ENCODE data around the gene MAML1. TPM values are rescaled to one million over a fixed set of nuclear protein-coding genes. Genes with fewer than 3 reads are reported as not detected.
"Not testable (repeated sequence)": the region's sequence is repeated elsewhere in the genome, so short reads cannot be mapped to it uniquely, and the experiment has no call there.

MAML1 gene
- total RNA-seq, 1 donor from 2014 or later = 17.5 TPM

GRCh38 chr5:179738742-179739141 lies 6.1 kb downstream of the MAML1 start:
- Histone ChIP-seq H3K4me3 (ENCODE audit: low read depth, low read length) (no peak overlapping the region), H3K27me3 (ENCODE audit: control insufficient read depth, insufficient read depth, low read length) (no peaks in the 10 kb centered on the region), H3K36me3 (ENCODE audit: control insufficient read depth, insufficient read depth, low read length) (peaks cover 1% of the 10 kb centered on the region)
- no peak for DNase-seq (ENCODE audit: low read depth)
- TF ChIP-seq CTCF (IDR thresholded peaks at IDR 0.05; ENCODE audit: insufficient read depth, low read length, poor library complexity, severe bottlenecking) = no peak

GRCh38 chr5:179744106-179744505 lies 11.5 kb downstream of the MAML1 start:
- not testable (repeated sequence) for H3K27me3 ChIP-seq (ENCODE audit: control insufficient read depth, insufficient read depth, low read length); DNase-seq (ENCODE audit: low read depth); H3K36me3 ChIP-seq (ENCODE audit: control insufficient read depth, insufficient read depth, low read length); H3K4me3 ChIP-seq (ENCODE audit: low read depth, low read length)

- no peak for DNase-seq (ENCODE audit: low read depth)
- Histone ChIP-seq H3K4me3 (ENCODE audit: low read depth, low read length) (no peak overlapping the region), H3K36me3 (ENCODE audit: control insufficient read depth, insufficient read depth, low read length) (no peaks in the 10 kb centered on the region), H3K27me3 (ENCODE audit: control insufficient read depth, insufficient read depth, low read length) (no peaks in the 10 kb centered on the region)
- TF ChIP-seq CTCF (IDR thresholded peaks at IDR 0.05; ENCODE audit: insufficient read depth, low read length, poor library complexity, severe bottlenecking) = no peak
Measured at GRCh38 chr5:179746872-179747271, 14.2 kb downstream of the MAML1 start.

- H3K27me3 ChIP-seq (ENCODE audit: control insufficient read depth, insufficient read depth, low read length) = no peaks in the 10 kb centered on the region
- no peaks in the 10 kb centered on the region for H3K36me3 ChIP-seq (ENCODE audit: control insufficient read depth, insufficient read depth, low read length)
- no peak overlapping the region for H3K4me3 ChIP-seq (ENCODE audit: low read depth, low read length)
- no peak for TF ChIP-seq CTCF (IDR thresholded peaks at IDR 0.05; ENCODE audit: insufficient read depth, low read length, poor library complexity, severe bottlenecking)
- no peak for DNase-seq (ENCODE audit: low read depth)
Measured at GRCh38 chr5:179747811-179748210, 15.2 kb downstream of the MAML1 start.

GRCh38 chr5:179749857-179750508 lies 17.4 kb downstream of the MAML1 start:
- Histone ChIP-seq H3K36me3 (ENCODE audit: control insufficient read depth, insufficient read depth, low read length) (no peaks in the 10 kb centered on the region), H3K4me3 (ENCODE audit: low read depth, low read length) (no peak overlapping the region), H3K27me3 (ENCODE audit: control insufficient read depth, insufficient read depth, low read length) (no peaks in the 10 kb centered on the region)
- no peak for DNase-seq (ENCODE audit: low read depth)
- TF ChIP-seq CTCF (IDR thresholded peaks at IDR 0.05; ENCODE audit: insufficient read depth, low read length, poor library complexity, severe bottlenecking) = no peak

GRCh38 chr5:179753971-179754370 lies 21.3 kb downstream of the MAML1 start:
- Histone ChIP-seq H3K4me3 (ENCODE audit: low read depth, low read length) (no peak overlapping the region), H3K36me3 (ENCODE audit: control insufficient read depth, insufficient read depth, low read length) (no peaks in the 10 kb centered on the region), H3K27me3 (ENCODE audit: control insufficient read depth, insufficient read depth, low read length) (no peaks in the 10 kb centered on the region)
- no peak for DNase-seq (ENCODE audit: low read depth)
- TF ChIP-seq CTCF (IDR thresholded peaks at IDR 0.05; ENCODE audit: insufficient read depth, low read length, poor library complexity, severe bottlenecking) = no peak
